ENCODE measurements around the gene PRKAR1B.
A peak's percentile ranks its signal among the peaks of the same experiment; 100 is the strongest.

Gene PRKAR1B

DNA sequence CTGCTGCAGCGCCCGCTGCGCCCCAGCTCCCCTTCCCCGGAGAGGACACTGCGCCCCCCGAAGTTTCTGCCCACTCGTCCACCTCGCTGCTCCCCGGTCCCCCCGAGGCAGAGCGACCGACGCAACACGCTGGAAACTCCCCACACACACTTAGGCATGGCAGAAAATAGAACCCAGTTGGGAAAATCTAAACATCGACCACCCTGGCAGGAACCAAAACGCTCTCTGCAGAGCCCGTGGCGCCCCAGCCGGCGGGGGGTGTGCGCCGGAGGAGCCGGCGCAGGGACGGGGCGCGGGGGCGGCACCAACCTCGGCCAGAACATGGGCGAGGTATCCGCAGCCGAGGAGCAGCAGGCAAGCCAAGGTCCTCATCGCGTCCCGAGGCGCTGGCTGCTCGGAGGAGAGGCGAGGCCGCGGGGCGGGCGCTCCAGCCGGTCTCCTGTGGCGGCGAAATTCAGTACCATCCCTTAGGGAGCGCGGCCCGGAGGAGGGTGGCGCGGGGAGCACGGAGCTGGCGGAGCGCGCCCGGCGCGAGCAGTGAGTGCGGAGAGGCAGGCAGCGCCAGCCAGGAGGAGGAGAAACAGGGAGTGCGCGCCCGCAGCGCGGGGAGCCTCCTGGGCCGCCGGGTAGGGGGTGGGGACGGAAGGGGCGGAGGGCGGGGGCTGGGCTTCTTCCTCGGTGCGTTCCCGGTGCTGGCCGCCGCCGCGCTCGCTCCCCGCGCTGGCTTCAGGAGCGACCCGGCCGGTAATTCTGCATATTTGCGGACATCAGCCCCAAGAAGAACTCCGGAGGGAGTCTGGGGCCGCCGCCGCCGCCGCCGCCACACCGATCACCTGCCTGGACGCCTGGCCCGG, 208.2 kb downstream of the PRKAR1B start:
- peak overlapping the region; percentile 68 for H3K4me3 ChIP-seq (ENCODE audit: low read length)
- peak; percentile 79 for DNase-seq (ENCODE audit: low read depth)
- TF ChIP-seq, protein P1, sequence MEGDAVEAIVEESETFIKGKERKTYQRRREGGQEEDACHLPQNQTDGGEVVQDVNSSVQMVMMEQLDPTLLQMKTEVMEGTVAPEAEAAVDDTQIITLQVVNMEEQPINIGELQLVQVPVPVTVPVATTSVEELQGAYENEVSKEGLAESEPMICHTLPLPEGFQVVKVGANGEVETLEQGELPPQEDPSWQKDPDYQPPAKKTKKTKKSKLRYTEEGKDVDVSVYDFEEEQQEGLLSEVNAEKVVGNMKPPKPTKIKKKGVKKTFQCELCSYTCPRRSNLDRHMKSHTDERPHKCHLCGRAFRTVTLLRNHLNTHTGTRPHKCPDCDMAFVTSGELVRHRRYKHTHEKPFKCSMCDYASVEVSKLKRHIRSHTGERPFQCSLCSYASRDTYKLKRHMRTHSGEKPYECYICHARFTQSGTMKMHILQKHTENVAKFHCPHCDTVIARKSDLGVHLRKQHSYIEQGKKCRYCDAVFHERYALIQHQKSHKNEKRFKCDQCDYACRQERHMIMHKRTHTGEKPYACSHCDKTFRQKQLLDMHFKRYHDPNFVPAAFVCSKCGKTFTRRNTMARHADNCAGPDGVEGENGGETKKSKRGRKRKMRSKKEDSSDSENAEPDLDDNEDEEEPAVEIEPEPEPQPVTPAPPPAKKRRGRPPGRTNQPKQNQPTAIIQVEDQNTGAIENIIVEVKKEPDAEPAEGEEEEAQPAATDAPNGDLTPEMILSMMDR (conservative IDR thresholded peaks at IDR 0.05; ENCODE audit: low read length) = no peak

DNA sequence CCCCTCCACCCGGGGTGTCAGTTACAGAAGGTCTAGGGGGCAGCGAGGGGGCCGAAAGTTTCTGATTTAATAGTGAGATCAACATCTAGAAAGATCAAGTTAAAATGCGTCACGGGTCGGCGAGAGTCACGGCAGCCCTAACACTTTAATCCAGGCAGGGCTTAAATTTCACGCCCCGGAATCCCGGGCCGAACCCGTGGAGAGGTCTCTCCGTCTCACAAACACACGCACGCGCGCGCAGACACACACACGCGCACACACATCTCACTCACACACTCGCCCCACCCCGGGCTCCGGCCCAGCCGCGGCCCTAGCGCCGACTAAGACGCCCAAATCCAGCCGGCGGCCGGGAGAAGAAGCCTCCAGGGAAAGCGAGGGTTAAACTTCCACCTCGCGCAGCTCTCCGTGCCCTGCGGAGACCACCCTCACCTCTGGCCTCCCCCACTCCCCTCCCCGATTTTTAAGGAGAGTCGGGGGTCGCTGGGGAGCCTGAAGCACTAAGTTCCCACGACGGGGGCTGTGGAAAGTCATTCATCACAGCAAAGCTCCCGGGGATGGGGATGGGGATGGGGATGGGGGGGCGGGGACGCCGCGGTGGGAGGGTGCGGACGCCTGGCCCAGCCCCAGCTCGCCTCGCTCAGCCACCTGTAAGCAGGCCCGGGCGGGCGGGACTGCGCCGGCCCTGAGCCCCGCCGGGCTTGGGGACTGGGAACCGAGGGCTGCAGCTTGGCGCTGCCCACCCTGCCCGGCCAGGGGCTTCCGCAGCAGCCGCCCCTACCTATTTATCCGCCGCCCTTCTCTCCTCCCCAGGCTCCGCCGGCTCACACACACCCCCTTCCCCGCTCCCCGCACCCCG, 209.1 kb downstream of the PRKAR1B start:
- peak; percentile 79 for DNase-seq (ENCODE audit: low read depth)
- H3K4me3 ChIP-seq (ENCODE audit: low read length) = peak overlapping the region; percentile 68
- TF ChIP-seq, protein P1 (conservative IDR thresholded peaks at IDR 0.05; ENCODE audit: low read length) = no peak

DNA sequence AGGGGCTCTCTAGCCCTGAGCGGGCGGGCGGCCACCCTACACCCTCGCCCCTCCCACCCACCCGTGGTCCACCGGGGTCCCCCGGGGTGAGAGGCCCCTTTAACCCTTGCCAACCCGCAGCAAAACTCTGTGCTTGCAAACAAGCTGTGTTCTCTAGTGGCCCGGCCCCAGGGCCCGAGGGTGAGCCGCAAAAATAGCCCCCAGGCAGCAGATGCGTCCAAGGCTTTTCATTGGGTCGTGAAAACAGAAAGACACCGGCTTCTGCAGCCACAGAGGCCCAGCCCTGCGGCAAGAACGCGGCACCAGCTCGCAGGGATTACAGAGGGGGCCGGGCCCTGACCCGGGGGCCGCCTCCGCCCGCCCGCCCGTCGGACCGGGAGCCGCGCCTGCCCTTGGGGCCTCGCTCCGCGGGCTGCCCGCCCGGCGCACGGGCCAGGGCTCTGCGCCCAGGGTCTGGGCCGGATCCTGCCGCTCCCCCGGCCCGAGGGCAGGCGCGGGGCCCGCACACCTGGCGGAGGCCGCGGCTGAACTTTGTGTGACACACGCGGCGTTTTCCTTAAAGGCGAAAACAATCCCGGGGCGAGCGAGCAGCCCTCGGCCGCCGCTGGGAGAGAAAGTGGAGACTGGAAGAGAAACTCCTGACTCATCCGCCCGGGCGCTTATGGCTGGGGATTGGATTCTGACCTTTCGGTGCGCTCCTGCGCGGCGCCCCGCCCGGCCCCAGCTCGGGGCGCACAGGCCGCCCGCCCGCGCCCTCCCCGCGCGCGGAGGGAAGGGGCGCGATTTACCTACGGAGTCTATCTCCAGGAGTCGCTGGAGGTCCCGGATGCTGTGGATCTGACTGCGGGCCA, 210.2 kb downstream of the PRKAR1B start:
- peak overlapping the region; percentile 68 for H3K4me3 ChIP-seq (ENCODE audit: low read length)
- TF ChIP-seq, protein P1 (conservative IDR thresholded peaks at IDR 0.05; ENCODE audit: low read length) = no peak
- DNase-seq (ENCODE audit: low read depth) = peak; percentile 75

DNA sequence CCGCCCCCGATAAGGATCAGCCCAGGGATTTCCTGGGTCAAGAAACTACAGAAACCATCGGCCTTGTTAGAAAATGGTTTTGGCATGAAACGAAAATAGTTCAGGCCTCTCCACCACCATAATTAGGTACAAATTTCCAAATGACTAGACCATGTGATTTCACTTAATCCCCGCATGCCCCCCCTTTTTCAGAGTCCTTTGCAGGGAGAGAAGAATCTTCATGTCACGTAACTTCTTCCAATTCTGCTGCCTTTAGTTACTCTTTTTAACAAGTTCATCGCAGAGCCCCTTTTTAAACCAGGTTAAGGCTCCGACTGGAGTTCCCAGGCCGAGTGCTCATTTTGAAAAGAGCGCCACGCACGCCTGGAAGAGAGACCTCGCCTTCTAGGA, 210.9 kb downstream of the PRKAR1B start:
- DNase-seq (ENCODE audit: low read depth) = peak; percentile 63
- H3K4me3 ChIP-seq (ENCODE audit: low read length) = no peak overlapping the region
- TF ChIP-seq, protein P1 (conservative IDR thresholded peaks at IDR 0.05; ENCODE audit: low read length) = no peak

DNA sequence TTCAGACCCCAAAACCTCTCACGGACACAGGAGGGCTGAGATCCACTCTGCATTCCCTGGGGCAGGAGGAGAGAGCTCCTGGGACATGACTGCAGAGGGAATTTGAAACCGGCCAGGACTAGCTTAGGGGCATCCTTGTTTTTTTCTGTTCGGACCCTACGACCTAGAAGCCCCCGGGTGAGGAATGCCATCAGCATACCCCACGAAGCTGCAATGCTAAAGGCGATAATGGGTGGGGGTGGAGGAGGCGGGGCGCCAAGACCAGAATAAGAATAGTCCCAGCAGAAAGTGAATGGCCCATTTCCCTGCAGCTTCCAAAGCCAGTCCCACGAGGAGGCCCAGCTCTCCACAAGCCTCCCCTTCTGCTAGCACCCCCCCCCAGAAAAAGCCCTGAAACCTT, 211.5 kb downstream of the PRKAR1B start:
- DNase-seq (ENCODE audit: low read depth) = no peak
- H3K4me3 ChIP-seq (ENCODE audit: low read length) = no peak overlapping the region
- TF ChIP-seq, protein P1 (conservative IDR thresholded peaks at IDR 0.05; ENCODE audit: low read length) = no peak

DNA sequence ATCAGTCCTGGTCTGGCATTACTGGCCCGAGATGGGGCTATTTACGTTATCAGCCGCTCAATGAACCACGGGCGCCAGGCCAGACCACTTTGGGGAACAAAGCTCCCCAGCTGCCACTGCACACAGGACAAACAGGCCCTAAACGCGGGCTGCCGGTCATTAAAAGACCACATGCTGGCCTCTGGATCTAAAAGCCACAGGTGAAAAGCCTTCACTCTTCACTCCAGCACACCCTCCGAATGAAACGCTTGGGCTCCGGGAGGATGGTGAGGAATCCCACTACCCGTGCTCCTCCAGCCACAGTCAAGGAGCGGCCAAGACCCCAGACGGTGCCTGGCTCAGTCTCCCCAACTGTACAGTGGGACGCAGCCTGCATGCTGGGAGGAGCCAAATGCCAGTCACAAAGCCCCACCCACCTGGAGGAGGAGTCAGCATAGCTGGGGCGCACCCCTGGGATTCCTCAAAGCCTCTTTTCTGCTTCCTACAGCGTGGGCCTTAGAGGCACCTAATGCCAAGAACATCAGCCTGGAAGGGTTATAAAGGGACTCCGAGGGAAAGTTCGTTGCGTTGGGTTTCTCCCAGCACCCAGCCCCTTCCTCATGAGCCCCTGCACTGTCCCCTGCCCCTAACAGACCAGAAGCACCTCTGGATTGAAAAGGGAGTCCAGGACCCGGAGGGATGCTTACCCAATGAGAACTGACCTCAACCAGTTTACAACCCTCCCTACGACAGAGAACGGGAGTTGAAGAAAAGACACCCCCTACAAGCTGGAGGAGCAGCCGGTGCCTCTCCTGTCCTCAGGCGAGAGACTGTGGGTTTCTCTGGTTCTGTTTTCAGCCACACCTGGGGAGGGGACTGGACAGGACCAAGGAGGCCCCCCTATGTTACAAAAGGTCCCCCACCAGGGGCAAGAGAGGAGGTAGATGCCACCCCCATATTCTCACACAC, 212.2 kb downstream of the PRKAR1B start:
- no peak overlapping the region for H3K4me3 ChIP-seq (ENCODE audit: low read length)
- TF ChIP-seq, protein P1 (conservative IDR thresholded peaks at IDR 0.05; ENCODE audit: low read length) = no peak
- DNase-seq (ENCODE audit: low read depth) = no peak

All from AG10803 (cell line).